Cardiac muscle cell (in vitro differentiated cells and primary cell): ENCODE data around the gene EPSTI1. TPM values are rescaled to one million over a fixed set of nuclear protein-coding genes. Genes with fewer than 3 reads are reported as not detected.
A peak's percentile ranks its signal among the peaks of the same experiment; 100 is the strongest.

Experiments
- DNase-seq, 2 donors: peaks; one replicate each; pipeline versions ENCODE4 v3.0.0 to v3.0.0-alpha.2; 2010 to 2017; ENCODE audit warnings: low read depth in 1 of 2, low spot score in 1 of 2
- H3K27ac ChIP-seq: fragments of 200-600 bp; sonication (generic); 2 replicates; pipeline ENCODE4 v1.5.1; 2016
- H3K27me3 ChIP-seq: fragments of 200-600 bp; sonication (generic); 2 replicates; pipeline ENCODE4 v1.6.0; 2016; ENCODE audit warnings: control low read depth
- H3K36me3 ChIP-seq: fragments of 200-600 bp; sonication (generic); 2 replicates; pipeline ENCODE4 v1.5.1; 2016; ENCODE audit warnings: control low read depth
- H3K4me1 ChIP-seq: fragments of 200-600 bp; sonication (generic); 2 replicates; pipeline ENCODE4 v1.8.1; 2017; ENCODE audit warnings: low read depth, mild to moderate bottlenecking, mixed run types
- H3K4me3 ChIP-seq: fragments of 200-600 bp; sonication (generic); 2 replicates; pipeline ENCODE4 v1.5.1; 2016; ENCODE audit warnings: mild to moderate bottlenecking
- H3K9me3 ChIP-seq: fragments of 200-600 bp; sonication (generic); 2 replicates; pipeline ENCODE4 v1.5.1; 2017; ENCODE audit warnings: low read depth, mild to moderate bottlenecking, control low read depth
- CTCF ChIP-seq: IDR thresholded peaks from 2 replicates; pipeline ENCODE4 v1.5.1; 2012; ENCODE audit warnings: low read depth, mild to moderate bottlenecking, low read length
- polyA plus RNA-seq: library from polyadenylated mRNA; unstranded; fragments of >200 nt; fragmentation: Nextera tagmentation; extraction: Ambion mirVana; gene quantifications from 2 replicates; pipeline ENCODE4 v1.2.1, GENCODE V29; 2016
- total RNA-seq: library from RNA; depleted of rRNA; stranded (reverse); fragments of >200 nt; gene quantifications from 2 replicates; pipeline ENCODE4 v1.2.3, GENCODE V29; 2016

The EPSTI1 gene
- total and polyA plus RNA-seq, 2 experiments from 2014 or later: 11.8 to 11.9 TPM

- Histone ChIP-seq H3K4me1 (no peaks in the 10 kb centered on the region), H3K27ac (no peak overlapping the region), H3K36me3 (no peaks in the 10 kb centered on the region), H3K4me3 (no peak overlapping the region), H3K27me3 (no peaks in the 10 kb centered on the region), H3K9me3 (no peaks in the 10 kb centered on the region)
- TF ChIP-seq CTCF: no peak
- DNase-seq: no peak
Observed at GRCh38 chr13:43033038-43033437, 41.0 kb upstream of the EPSTI1 start.

- Histone ChIP-seq H3K27me3 (no peaks in the 10 kb centered on the region), H3K9me3 (no peaks in the 10 kb centered on the region), H3K4me3 (no peak overlapping the region), H3K36me3 (no peaks in the 10 kb centered on the region), H3K4me1 (no peaks in the 10 kb centered on the region), H3K27ac (no peak overlapping the region)
- no peak for TF ChIP-seq CTCF
- peak in 1 of 2 donors; percentile 63 for DNase-seq
Observed at GRCh38 chr13:43031881-43032280, 39.8 kb upstream of the EPSTI1 start.

GRCh38 chr13:43030548-43030947, 38.5 kb upstream of the EPSTI1 start:
- TF ChIP-seq CTCF: no peak
- DNase-seq: no peak
- no peaks in the 10 kb centered on the region for H3K4me1 ChIP-seq
- H3K4me3 ChIP-seq: no peak overlapping the region
- no peaks in the 10 kb centered on the region for H3K36me3 ChIP-seq
- H3K9me3 ChIP-seq: no peaks in the 10 kb centered on the region
- H3K27me3 ChIP-seq: no peaks in the 10 kb centered on the region
- H3K27ac ChIP-seq: no peak overlapping the region

- no peaks in the 10 kb centered on the region for H3K4me1 ChIP-seq
- H3K9me3 ChIP-seq: no peaks in the 10 kb centered on the region
- no peaks in the 10 kb centered on the region for H3K36me3 ChIP-seq
- H3K27ac ChIP-seq: no peak overlapping the region
- TF ChIP-seq CTCF: no peak
- H3K4me3 ChIP-seq: no peak overlapping the region
- peak in 1 of 2 donors; percentile 23 for DNase-seq
- no peaks in the 10 kb centered on the region for H3K27me3 ChIP-seq
Observed at GRCh38 chr13:43026262-43026661, 34.2 kb upstream of the EPSTI1 start.

GRCh38 chr13:43023289-43023963, 31.4 kb upstream of the EPSTI1 start, which contains the start of gene DNAJC15:
DNAJC15 (plus strand) TSS chr13:43023586; CDS start chr13:43023627, 41 bp downstream.
- Histone ChIP-seq H3K27ac (no peak within 1 kb of the TSS), H3K4me1 (no peaks in the 10 kb centered on the region), H3K27me3 (no peaks in the 10 kb centered on the region), H3K36me3 (no peaks in the 10 kb centered on the region), H3K9me3 (no peaks in the 10 kb centered on the region), H3K4me3 (no peak within 1 kb of the TSS)
- DNase-seq: peak in 1 of 2 donors; percentile 86
- peak; percentile 3 for TF ChIP-seq CTCF

GRCh38 chr13:43022934-43023288, 30.9 kb upstream of the EPSTI1 start:
- Histone ChIP-seq H3K36me3 (no peaks in the 10 kb centered on the region), H3K9me3 (no peaks in the 10 kb centered on the region), H3K27me3 (no peaks in the 10 kb centered on the region), H3K4me1 (no peaks in the 10 kb centered on the region), H3K4me3 (no peak overlapping the region), H3K27ac (no peak overlapping the region)
- no peak for DNase-seq
- no peak for TF ChIP-seq CTCF
